ENCODE measurements around the gene B3GLCT. TPM values are rescaled to one million over a fixed set of nuclear protein-coding genes. Genes with fewer than 3 reads are reported as not detected.

Gene B3GLCT
- total and polyA plus RNA-seq, 4 donors: 1.5 to 3.6 (median 2.2) TPM

GRCh38 chr13:31182987-31183386 is 16.8 kb upstream of the B3GLCT start:
- no peak for DNase-seq (ENCODE audit: low spot score)
- no peaks in the 10 kb centered on the region for H3K36me3 ChIP-seq (ENCODE audit: control insufficient read depth in 4 of 4, insufficient read depth in 3 of 4, low read depth in 1 of 4, low read length in 3 of 4)
- no peak overlapping the region for H3K4me3 ChIP-seq (ENCODE audit: low read depth in 1 of 3, low read length in 3 of 3)
- H3K9me3 ChIP-seq (ENCODE audit: control insufficient read depth in 4 of 4, low read length in 3 of 4): no peaks in the 10 kb centered on the region
- TF ChIP-seq FOXA1 (IDR thresholded peaks at IDR 0.05): no peak
- TF ChIP-seq SP1 (IDR thresholded peaks at IDR 0.05): no peak
- no peak for TF ChIP-seq RXRA (IDR thresholded peaks at IDR 0.05)
- no peak for TF ChIP-seq FOXA2 (IDR thresholded peaks at IDR 0.05)
- TF ChIP-seq RAD21 (IDR thresholded peaks at IDR 0.05): no peak
- no peak for TF ChIP-seq TAF1 (conservative IDR thresholded peaks at IDR 0.05)
- no peak for TF ChIP-seq NR2F2 (IDR thresholded peaks at IDR 0.05)
- no peak for TF ChIP-seq JUND (IDR thresholded peaks at IDR 0.05)
- no peak for TF ChIP-seq YY1 (IDR thresholded peaks at IDR 0.05)
- no peak for TF ChIP-seq ZBTB33 (IDR thresholded peaks at IDR 0.05)
- no peak for TF ChIP-seq CTCF (IDR thresholded peaks at IDR 0.05; ENCODE audit: low read depth, low read length, missing input control)
- no peak for TF ChIP-seq HNF4A (conservative IDR thresholded peaks at IDR 0.05)
- no peak for TF ChIP-seq MAX (IDR thresholded peaks at IDR 0.05)
- TF ChIP-seq ATF3 (IDR thresholded peaks at IDR 0.05): no peak
- TF ChIP-seq HNF4G (IDR thresholded peaks at IDR 0.05): no peak
- TF ChIP-seq REST (IDR thresholded peaks at IDR 0.05): no peak
- TF ChIP-seq GABPA (IDR thresholded peaks at IDR 0.05 in 1 of 2, conservative IDR thresholded peaks at IDR 0.05 in 1 of 2): no peak
- no peak overlapping the region for H3K27ac ChIP-seq (ENCODE audit: low read depth in 1 of 2, low read length in 2 of 2)
- no peaks in the 10 kb centered on the region for H3K4me1 ChIP-seq (ENCODE audit: control insufficient read depth in 4 of 4, insufficient read depth in 4 of 4, low read length in 3 of 4)
- H3K27me3 ChIP-seq (ENCODE audit: control insufficient read depth in 4 of 4, insufficient read depth in 4 of 4, low read length in 3 of 4): no peaks in the 10 kb centered on the region
- 93% methylated on average over 26 of the region's 26 CpGs for WGBS
- no peak overlapping the region for H3K9ac ChIP-seq (ENCODE audit: low read depth in 1 of 2, low read length in 2 of 2)

- Histone ChIP-seq H3K9ac (ENCODE audit: low read depth in 1 of 2, low read length in 2 of 2) (no peak overlapping the region), H3K27ac (ENCODE audit: low read depth in 1 of 2, low read length in 2 of 2) (no peak overlapping the region), H3K27me3 (ENCODE audit: control insufficient read depth in 4 of 4, insufficient read depth in 4 of 4, low read length in 3 of 4) (no peaks in the 10 kb centered on the region), H3K36me3 (ENCODE audit: control insufficient read depth in 4 of 4, insufficient read depth in 3 of 4, low read depth in 1 of 4, low read length in 3 of 4) (no peaks in the 10 kb centered on the region), H3K4me3 (ENCODE audit: low read depth in 1 of 3, low read length in 3 of 3) (no peak overlapping the region), H3K9me3 (ENCODE audit: control insufficient read depth in 4 of 4, low read length in 3 of 4) (peaks cover 0 to 3% (median 1%) of the 10 kb centered on the region in 4 donors), H3K4me1 (ENCODE audit: control insufficient read depth in 4 of 4, insufficient read depth in 4 of 4, low read length in 3 of 4) (no peaks in the 10 kb centered on the region)
- WGBS: 90% methylated on average over 6 of the region's 6 CpGs
- no peak for DNase-seq (ENCODE audit: low spot score)
- TF ChIP-seq RXRA (IDR thresholded peaks at IDR 0.05) (no peak), HNF4A (conservative IDR thresholded peaks at IDR 0.05) (no peak), JUND (IDR thresholded peaks at IDR 0.05) (no peak), TAF1 (conservative IDR thresholded peaks at IDR 0.05) (no peak), MAX (IDR thresholded peaks at IDR 0.05) (no peak)
Measured at GRCh38 chr13:31184451-31184850, 15.3 kb upstream of the B3GLCT start.

Data from liver (tissue), 9 donors.